ENCODE results near the gene YY2.

DNA sequence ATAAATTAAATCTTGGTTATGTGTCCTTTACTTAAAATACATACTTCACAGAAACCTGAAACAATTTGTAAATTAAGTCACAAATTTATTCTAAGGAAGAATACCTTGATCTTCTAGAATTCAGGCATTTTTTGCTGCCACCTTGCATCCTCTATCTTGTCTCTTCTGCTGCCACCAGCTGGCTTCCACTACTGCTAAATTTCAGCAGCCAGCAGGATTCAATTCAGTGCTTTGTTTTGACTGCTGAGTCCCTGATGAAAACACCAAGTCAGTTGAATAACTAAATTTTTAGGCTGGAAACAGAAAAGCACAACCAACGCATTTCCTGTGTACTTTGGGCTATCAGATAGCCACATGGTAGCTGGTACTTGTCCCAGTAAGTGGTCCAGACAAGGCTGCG lies 18.7 kb upstream of the YY2 start:
- TF ChIP-seq POLR2A (IDR thresholded peaks at IDR 0.05) = no peak
- TF ChIP-seq, protein P1, sequence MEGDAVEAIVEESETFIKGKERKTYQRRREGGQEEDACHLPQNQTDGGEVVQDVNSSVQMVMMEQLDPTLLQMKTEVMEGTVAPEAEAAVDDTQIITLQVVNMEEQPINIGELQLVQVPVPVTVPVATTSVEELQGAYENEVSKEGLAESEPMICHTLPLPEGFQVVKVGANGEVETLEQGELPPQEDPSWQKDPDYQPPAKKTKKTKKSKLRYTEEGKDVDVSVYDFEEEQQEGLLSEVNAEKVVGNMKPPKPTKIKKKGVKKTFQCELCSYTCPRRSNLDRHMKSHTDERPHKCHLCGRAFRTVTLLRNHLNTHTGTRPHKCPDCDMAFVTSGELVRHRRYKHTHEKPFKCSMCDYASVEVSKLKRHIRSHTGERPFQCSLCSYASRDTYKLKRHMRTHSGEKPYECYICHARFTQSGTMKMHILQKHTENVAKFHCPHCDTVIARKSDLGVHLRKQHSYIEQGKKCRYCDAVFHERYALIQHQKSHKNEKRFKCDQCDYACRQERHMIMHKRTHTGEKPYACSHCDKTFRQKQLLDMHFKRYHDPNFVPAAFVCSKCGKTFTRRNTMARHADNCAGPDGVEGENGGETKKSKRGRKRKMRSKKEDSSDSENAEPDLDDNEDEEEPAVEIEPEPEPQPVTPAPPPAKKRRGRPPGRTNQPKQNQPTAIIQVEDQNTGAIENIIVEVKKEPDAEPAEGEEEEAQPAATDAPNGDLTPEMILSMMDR (IDR thresholded peaks at IDR 0.05) = no peak
- no peak for TF ChIP-seq POLR2AphosphoS5 (IDR thresholded peaks at IDR 0.05; ENCODE audit: insufficient read depth in 1 of 2, low read depth in 1 of 2)
